ENCODE results near the gene PPP5C. TPM values are rescaled to one million over a fixed set of nuclear protein-coding genes. Genes with fewer than 3 reads are reported as not detected.

The PPP5C gene
- total and polyA plus RNA-seq, 2 of the 8 experiments (the other 6 are each of a cell fraction or from before 2014, with no cell fraction given): 112 to 156 TPM

DNA sequence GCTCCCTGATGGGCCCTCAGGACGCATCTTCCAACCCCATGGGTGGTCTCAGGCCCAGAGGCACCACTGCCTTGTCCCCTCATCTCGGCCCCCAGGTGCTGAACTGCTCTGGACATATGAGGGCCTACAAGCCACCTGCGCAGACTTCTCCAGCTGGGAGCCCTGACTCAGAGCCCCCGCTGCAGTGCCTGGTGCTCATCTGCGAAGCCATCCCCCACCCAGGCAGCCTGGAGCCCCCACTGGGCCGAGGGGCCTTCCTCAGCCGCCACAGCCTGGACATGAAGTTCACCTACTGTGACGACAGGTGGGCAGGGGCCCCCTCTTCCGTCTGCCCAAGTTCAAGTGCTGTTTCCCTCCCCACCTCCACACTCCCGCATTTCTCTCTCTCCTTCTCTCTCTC, 37.8 kb upstream of the PPP5C start:
- Histone ChIP-seq H4K20me1 (replicated peaks in 1 of 2; ENCODE audit: control insufficient read depth in 1 of 2, insufficient read depth in 2 of 2, low read length in 2 of 2) (peaks cover 0 to 5% of the 10 kb centered on the region in 2 experiments), H4K5ac (ENCODE audit: insufficient read length, low read depth, low read length) (no peak overlapping the region), H3K23me2 (ENCODE audit: low read depth, low read length) (no peaks in the 10 kb centered on the region), H3K56ac (replicated peaks; ENCODE audit: insufficient read length, low read depth, low read length) (no peak overlapping the region), H2BK15ac (ENCODE audit: low read length) (no peak overlapping the region), H4K91ac (replicated peaks; ENCODE audit: insufficient read length, low read length) (no peak overlapping the region), H3K4me1 (replicated peaks in 1 of 4; ENCODE audit: control insufficient read depth in 3 of 4, insufficient read depth in 4 of 4, low read length in 3 of 4) (peaks cover 0 to 3% (median under 1%) of the 10 kb centered on the region in 4 experiments; a peak in 2 of 7 replicates), H3K27ac (ENCODE audit: low read depth, low read length) (no peak overlapping the region), H2AK5ac (ENCODE audit: low read depth, low read length) (no peak overlapping the region), H3K4me2 (ENCODE audit: insufficient read depth in 1 of 2, low read depth in 2 of 2, low read length in 2 of 2) (no peak overlapping the region), H3K14ac (ENCODE audit: insufficient read length) (no peak overlapping the region), H2BK12ac (ENCODE audit: low read depth, low read length) (no peak overlapping the region), H3K9me3 (ENCODE audit: insufficient read depth in 2 of 2, low read depth in 1 of 2, low read length in 1 of 2) (peaks cover 10 to 13% of the 10 kb centered on the region in 2 experiments; a peak in 3 of 4 replicates), H2BK20ac (ENCODE audit: low read length) (no peak overlapping the region), H3K79me2 (ENCODE audit: control insufficient read depth in 1 of 2, insufficient read depth in 2 of 2, low read length in 2 of 2) (no peaks in the 10 kb centered on the region), H2BK5ac (ENCODE audit: low read depth, low read length) (no peak overlapping the region), H3K18ac (ENCODE audit: extremely low read depth, low read length) (no peak overlapping the region), H4K8ac (ENCODE audit: extremely low read depth, insufficient read depth, low read length) (no peak overlapping the region; the same call in 1 of the 2 replicates), H3K4me3 (ENCODE audit: extremely low read depth in 1 of 4, insufficient read depth in 2 of 4, low read depth in 3 of 4, low read length in 4 of 4) (no peak overlapping the region), H3K79me1 (ENCODE audit: low read depth, low read length) (no peaks in the 10 kb centered on the region), H3K9ac (replicated peaks in 1 of 4; ENCODE audit: extremely low read depth in 1 of 4, low read depth in 3 of 4, low read length in 3 of 4) (no peak overlapping the region), H3K23ac (ENCODE audit: insufficient read length) (no peak overlapping the region), H3K4ac (replicated peaks; ENCODE audit: insufficient read length, low read depth, low read length) (no peak overlapping the region), H2BK120ac (replicated peaks; ENCODE audit: low read depth, low read length) (no peak overlapping the region), H2AFZ (ENCODE audit: low read length) (no peak overlapping the region), H3K36me3 (ENCODE audit: control insufficient read depth in 2 of 4, insufficient read depth in 4 of 4, low read length in 3 of 4) (peaks cover 7 to 75% (median 41%) of the 10 kb centered on the region in 4 experiments; a peak in 7 of 8 replicates), H3K27me3 (replicated peaks in 1 of 4; ENCODE audit: control insufficient read depth in 3 of 4, extremely low read depth in 1 of 4, insufficient read depth in 3 of 4, low read length in 3 of 4) (no peaks in the 10 kb centered on the region)
- CTCF ChIA-PET (ENCODE audit: partially characterized antibody): interaction anchor here (0.6 to 2.1 kb wide), 2 partner anchors 25 to 44 kb away, joined by 3 to 5 read pairs; no protein-coding TSS in a partner anchor
- 85 to 100% methylated on average over 1 to 10 of the region's 10 CpGs for WGBS, 2 experiments (ENCODE audit: extremely low coverage in 1 of 2, insufficient coverage in 1 of 2, insufficient read length in 1 of 2, insufficient replicate concordance in 2 of 2, low coverage in 1 of 2, low lambda C conversion rate in 2 of 2, missing lambda C conversion rate in 1 of 2)
- FAIRE-seq (no peak), DNase-seq (ENCODE audit: low read depth in 1 of 2, low spot score in 2 of 2) (no peak)
- POLR2A ChIA-PET (ENCODE audit: partially characterized antibody): interaction anchor here (2.1 to 2.6 kb wide), 2 partner anchors 10 to 13 kb away, joined by 7 to 8 read pairs; no protein-coding TSS in a partner anchor
- TF ChIP-seq CBX8 (IDR thresholded peaks at IDR 0.05; ENCODE audit: borderline replicate concordance, low read depth, low read length) (no peak), YY1 (IDR thresholded peaks at IDR 0.05; ENCODE audit: low read depth, low read length) (no peak), NANOG (IDR thresholded peaks at IDR 0.05; ENCODE audit: insufficient read depth, low read depth, low read length, poor library complexity, severe bottlenecking) (no peak), RNF2 (IDR thresholded peaks at IDR 0.05; ENCODE audit: borderline replicate concordance, low read depth, low read length, missing control alignments, poor library complexity, severe bottlenecking) (no peak), SIRT6 (IDR thresholded peaks at IDR 0.05; ENCODE audit: low read length) (no peak), EGR1 (IDR thresholded peaks at IDR 0.05; ENCODE audit: borderline replicate concordance, low read depth, low read length) (no peak), TAF7 (optimal IDR thresholded peaks at IDR 0.05; ENCODE audit: borderline replicate concordance, low read depth, low read length) (no peak)
- TF ChIP-seq, protein P1, sequence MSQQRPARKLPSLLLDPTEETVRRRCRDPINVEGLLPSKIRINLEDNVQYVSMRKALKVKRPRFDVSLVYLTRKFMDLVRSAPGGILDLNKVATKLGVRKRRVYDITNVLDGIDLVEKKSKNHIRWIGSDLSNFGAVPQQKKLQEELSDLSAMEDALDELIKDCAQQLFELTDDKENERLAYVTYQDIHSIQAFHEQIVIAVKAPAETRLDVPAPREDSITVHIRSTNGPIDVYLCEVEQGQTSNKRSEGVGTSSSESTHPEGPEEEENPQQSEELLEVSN (IDR thresholded peaks at IDR 0.05): no peak
- TF ChIP-seq, protein P2, sequence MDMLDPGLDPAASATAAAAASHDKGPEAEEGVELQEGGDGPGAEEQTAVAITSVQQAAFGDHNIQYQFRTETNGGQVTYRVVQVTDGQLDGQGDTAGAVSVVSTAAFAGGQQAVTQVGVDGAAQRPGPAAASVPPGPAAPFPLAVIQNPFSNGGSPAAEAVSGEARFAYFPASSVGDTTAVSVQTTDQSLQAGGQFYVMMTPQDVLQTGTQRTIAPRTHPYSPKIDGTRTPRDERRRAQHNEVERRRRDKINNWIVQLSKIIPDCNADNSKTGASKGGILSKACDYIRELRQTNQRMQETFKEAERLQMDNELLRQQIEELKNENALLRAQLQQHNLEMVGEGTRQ (IDR thresholded peaks at IDR 0.05; ENCODE audit: low read length): no peak

Measured in H1 (cell line).